Measurements from ENCODE around the gene NAPG. TPM values are rescaled to one million over a fixed set of nuclear protein-coding genes. Genes with fewer than 3 reads are reported as not detected.

The NAPG gene
- total and polyA plus RNA-seq, 9 of the 15 experiments (the other 6 are each of a cell fraction or from before 2014, with no cell fraction given), result 31.6 to 63.3 (median 50.9) TPM

DNA sequence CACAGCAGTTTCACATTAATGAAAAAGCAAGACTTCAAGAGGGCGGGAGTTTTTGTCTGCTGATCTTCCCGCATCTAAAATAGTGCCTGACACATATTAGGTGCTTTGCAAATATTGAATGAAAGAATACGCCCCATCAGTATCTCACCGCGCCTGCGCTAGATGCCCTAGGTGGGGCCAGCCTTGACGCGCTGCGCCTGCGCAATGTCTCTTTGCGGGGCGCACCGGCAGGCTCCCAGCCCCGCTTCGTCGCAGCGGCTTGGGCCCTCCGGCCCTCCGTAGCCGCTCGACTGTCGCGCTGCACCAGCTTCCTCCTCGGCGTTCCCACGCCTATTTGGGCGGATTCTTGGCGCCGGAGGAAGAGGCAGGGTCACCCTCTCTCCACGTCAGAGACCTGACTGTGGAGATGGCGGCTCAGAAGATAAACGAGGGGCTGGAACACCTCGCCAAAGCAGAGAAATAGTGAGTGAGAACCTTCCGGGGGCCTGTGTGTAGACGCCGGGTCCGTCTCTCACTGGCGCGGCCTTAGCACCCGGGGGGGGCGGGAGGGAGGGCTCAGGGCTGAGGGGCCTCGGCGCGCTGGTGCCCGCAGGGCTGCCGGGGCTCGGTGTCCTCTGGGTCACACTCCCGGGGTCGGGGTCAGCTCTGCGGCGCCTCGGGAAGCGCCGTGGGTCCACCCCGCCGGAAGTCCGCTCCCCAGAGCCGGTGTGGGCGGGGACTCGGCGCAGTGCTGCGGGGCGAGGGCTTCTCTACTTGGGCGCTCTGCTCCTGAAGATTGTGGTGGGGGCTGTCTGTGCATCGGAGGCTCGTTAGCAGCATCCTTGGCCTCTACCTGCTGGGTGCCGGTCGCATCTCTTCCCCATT is at the start of gene NAPG (continued):
- TF ChIP-seq, protein P1, sequence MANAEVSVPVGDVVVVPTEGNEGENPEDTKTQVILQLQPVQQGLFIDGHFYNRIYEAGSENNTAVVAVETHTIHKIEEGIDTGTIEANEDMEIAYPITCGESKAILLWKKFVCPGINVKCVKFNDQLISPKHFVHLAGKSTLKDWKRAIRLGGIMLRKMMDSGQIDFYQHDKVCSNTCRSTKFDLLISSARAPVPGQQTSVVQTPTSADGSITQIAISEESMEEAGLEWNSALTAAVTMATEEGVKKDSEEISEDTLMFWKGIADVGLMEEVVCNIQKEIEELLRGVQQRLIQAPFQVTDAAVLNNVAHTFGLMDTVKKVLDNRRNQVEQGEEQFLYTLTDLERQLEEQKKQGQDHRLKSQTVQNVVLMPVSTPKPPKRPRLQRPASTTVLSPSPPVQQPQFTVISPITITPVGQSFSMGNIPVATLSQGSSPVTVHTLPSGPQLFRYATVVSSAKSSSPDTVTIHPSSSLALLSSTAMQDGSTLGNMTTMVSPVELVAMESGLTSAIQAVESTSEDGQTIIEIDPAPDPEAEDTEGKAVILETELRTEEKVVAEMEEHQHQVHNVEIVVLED (CRISPR knock-in tag; IDR thresholded peaks at IDR 0.05), result peak; percentile 49
- TF ChIP-seq CREM (IDR thresholded peaks at IDR 0.05; ENCODE audit: low read depth) (peak; percentile 89), VEZF1 (CRISPR knock-in tag; IDR thresholded peaks at IDR 0.05) (peak; percentile 75), SMAD2 (IDR thresholded peaks at IDR 0.05; ENCODE audit: low read depth, low read length) (no peak), HNRNPK (IDR thresholded peaks at IDR 0.05; ENCODE audit: low read depth, low read length, poor library complexity, severe bottlenecking) (no peak), GATA2 (CRISPR knock-in tag; IDR thresholded peaks at IDR 0.05) (no peak), HCFC1 (IDR thresholded peaks at IDR 0.05; ENCODE audit: low read depth, low read length) (peak; percentile 75), KAT8 (IDR thresholded peaks at IDR 0.05; ENCODE audit: low read depth) (no peak), SNRNP70 (optimal IDR thresholded peaks at IDR 0.05; ENCODE audit: low read depth, low read length) (no peak), CBX1 (IDR thresholded peaks at IDR 0.05; ENCODE audit: low read depth) (peak; percentile 89), BHLHE40 (IDR thresholded peaks at IDR 0.05; ENCODE audit: low read length) (peak; percentile 52), ZKSCAN1 (IDR thresholded peaks at IDR 0.05; ENCODE audit: low read depth, low read length) (peak; percentile 98)
- TF ChIP-seq, protein P2, sequence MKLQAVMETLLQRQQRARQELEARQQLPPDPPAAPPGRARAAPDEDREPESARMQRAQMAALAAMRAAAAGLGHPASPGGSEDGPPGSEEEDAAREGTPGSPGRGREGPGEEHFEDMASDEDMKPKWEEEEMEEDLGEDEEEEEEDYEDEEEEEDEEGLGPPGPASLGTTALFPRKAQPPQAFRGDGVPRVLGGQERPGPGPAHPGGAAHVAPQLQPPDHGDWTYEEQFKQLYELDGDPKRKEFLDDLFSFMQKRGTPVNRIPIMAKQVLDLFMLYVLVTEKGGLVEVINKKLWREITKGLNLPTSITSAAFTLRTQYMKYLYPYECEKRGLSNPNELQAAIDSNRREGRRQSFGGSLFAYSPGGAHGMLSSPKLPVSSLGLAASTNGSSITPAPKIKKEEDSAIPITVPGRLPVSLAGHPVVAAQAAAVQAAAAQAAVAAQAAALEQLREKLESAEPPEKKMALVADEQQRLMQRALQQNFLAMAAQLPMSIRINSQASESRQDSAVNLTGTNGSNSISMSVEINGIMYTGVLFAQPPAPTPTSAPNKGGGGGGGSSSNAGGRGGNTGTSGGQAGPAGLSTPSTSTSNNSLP (IDR thresholded peaks at IDR 0.05; ENCODE audit: borderline replicate concordance, low read depth, low read length), result 0 out of 2 replicates have a peak, but pooled peaks have one; percentile 24
- TF ChIP-seq, protein P3, sequence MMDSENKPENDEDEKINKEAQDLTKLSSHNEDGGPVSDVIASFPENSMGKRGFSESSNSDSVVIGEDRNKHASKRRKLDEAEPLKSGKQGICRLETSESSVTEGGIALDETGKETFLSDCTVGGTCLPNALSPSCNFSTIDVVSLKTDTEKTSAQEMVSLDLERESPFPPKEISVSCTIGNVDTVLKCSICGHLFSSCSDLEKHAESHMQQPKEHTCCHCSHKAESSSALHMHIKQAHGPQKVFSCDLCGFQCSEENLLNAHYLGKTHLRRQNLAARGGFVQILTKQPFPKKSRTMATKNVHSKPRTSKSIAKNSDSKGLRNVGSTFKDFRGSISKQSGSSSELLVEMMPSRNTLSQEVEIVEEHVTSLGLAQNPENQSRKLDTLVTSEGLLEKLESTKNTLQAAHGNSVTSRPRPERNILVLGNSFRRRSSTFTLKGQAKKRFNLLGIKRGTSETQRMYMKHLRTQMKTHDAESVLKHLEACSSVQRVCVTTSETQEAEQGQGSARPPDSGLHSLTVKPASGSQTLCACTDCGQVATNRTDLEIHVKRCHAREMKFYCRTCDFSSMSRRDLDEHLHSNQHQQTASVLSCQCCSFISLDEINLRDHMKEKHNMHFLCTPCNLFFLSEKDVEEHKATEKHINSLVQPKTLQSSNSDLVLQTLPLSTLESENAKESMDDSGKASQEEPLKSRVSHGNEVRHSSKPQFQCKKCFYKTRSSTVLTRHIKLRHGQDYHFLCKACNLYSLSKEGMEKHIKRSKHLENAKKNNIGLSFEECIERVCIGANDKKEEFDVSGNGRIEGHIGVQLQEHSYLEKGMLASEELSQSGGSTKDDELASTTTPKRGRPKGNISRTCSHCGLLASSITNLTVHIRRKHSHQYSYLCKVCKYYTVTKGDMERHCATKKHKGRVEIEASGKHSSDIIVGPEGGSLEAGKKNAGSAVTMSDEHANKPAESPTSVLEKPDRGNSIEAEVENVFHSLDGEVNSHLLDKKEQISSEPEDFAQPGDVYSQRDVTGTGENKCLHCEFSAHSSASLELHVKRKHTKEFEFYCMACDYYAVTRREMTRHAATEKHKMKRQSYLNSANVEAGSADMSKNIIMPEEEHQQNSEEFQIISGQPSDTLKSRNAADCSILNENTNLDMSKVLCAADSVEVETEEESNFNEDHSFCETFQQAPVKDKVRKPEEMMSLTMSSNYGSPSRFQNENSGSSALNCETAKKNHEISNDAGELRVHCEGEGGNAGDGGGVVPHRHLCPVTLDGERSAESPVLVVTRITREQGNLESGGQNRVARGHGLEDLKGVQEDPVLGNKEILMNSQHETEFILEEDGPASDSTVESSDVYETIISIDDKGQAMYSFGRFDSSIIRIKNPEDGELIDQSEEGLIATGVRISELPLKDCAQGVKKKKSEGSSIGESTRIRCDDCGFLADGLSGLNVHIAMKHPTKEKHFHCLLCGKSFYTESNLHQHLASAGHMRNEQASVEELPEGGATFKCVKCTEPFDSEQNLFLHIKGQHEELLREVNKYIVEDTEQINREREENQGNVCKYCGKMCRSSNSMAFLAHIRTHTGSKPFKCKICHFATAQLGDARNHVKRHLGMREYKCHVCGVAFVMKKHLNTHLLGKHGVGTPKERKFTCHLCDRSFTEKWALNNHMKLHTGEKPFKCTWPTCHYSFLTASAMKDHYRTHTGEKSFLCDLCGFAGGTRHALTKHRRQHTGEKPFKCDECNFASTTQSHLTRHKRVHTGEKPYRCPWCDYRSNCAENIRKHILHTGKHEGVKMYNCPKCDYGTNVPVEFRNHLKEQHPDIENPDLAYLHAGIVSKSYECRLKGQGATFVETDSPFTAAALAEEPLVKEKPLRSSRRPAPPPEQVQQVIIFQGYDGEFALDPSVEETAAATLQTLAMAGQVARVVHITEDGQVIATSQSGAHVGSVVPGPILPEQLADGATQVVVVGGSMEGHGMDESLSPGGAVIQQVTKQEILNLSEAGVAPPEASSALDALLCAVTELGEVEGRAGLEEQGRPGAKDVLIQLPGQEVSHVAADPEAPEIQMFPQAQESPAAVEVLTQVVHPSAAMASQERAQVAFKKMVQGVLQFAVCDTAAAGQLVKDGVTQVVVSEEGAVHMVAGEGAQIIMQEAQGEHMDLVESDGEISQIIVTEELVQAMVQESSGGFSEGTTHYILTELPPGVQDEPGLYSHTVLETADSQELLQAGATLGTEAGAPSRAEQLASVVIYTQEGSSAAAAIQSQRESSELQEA (IDR thresholded peaks at IDR 0.05; ENCODE audit: low read depth), result peak; percentile 98
